ENCODE results near the gene ZNF175. TPM values are rescaled to one million over a fixed set of nuclear protein-coding genes. Genes with fewer than 3 reads are reported as not detected.

The ZNF175 gene
- total RNA-seq, 1 donor, result 7.6 TPM

- no peak overlapping the region for H3K27ac ChIP-seq (ENCODE audit: low read depth, low read length)
- no peaks in the 10 kb centered on the region for H3K79me2 ChIP-seq (ENCODE audit: insufficient read depth, low read length)
- no peaks in the 10 kb centered on the region for H3K9me3 ChIP-seq (ENCODE audit: low read depth, low read length)
- peaks cover 20% of the 10 kb centered on the region for H3K4me1 ChIP-seq (ENCODE audit: insufficient read depth, low read length)
- H3K36me3 ChIP-seq (ENCODE audit: insufficient read depth, low read length), result no peaks in the 10 kb centered on the region
- no peaks in the 10 kb centered on the region for H3K27me3 ChIP-seq (ENCODE audit: insufficient read depth, low read length)
- H3K4me2 ChIP-seq (ENCODE audit: insufficient read depth, low read length), result no peak overlapping the region
- no peak overlapping the region for H3K4me3 ChIP-seq (ENCODE audit: insufficient read depth, low read length)
- H4K20me1 ChIP-seq (ENCODE audit: insufficient read depth, low read length), result no peaks in the 10 kb centered on the region
- no peak for DNase-seq (ENCODE audit: insufficient read length, low spot score, missing footprints)
- H2AFZ ChIP-seq (ENCODE audit: low read length), result no peak overlapping the region
- TF ChIP-seq CTCF (IDR thresholded peaks at IDR 0.05; ENCODE audit: extremely low read depth, low read depth, low read length), result no peak
Measured at GRCh38 chr19:51550848-51551672, 20.0 kb upstream of the ZNF175 start.

DNA sequence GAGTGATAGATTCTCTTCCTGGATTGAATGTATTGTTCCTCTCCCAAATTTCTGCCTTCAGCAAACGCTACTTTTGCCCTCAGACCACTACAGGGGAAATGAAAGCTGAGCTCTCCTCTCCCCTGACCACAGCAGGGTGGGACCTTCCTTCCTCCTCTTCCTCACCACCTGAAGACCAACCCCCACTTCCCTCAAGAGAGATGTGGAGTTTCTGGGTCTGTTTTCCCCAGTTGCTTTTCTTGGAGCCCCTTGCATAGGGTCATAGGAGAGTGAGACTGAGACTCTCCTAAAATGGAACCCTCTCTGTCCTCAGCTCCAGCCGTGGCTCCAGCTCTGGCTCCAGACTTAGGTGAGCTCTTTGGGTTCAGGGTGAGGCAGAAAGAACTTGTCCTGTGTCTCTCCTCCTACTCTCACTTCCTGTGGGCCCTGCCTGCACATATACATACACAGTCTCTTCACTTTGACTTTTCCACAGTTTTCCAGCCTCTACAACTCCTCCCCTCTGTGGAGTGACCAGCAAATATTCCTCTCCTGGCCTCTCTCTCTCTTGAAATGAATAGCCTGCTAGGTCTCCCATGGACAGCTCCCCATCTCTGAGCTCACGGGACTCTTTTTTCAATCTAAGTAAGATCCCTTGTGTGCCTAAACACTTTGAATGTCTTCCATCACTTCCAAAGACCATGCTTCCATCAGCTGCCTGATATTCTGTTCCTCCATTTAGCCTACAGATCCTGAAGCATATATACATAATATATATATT, 19.2 kb upstream of the ZNF175 start:
- Histone ChIP-seq H3K4me3 (ENCODE audit: insufficient read depth, low read length) (no peak overlapping the region), H3K79me2 (ENCODE audit: insufficient read depth, low read length) (no peaks in the 10 kb centered on the region), H4K20me1 (ENCODE audit: insufficient read depth, low read length) (no peaks in the 10 kb centered on the region), H3K27ac (ENCODE audit: low read depth, low read length) (no peak overlapping the region), H3K36me3 (ENCODE audit: insufficient read depth, low read length) (no peaks in the 10 kb centered on the region), H2AFZ (ENCODE audit: low read length) (no peak overlapping the region), H3K4me1 (ENCODE audit: insufficient read depth, low read length) (peaks cover 12% of the 10 kb centered on the region), H3K4me2 (ENCODE audit: insufficient read depth, low read length) (no peak overlapping the region), H3K27me3 (ENCODE audit: insufficient read depth, low read length) (no peaks in the 10 kb centered on the region), H3K9me3 (ENCODE audit: low read depth, low read length) (no peaks in the 10 kb centered on the region)
- TF ChIP-seq CTCF (IDR thresholded peaks at IDR 0.05; ENCODE audit: extremely low read depth, low read depth, low read length), result no peak
- DNase-seq (ENCODE audit: insufficient read length, low spot score, missing footprints), result peak; percentile 9

- DNase-seq (ENCODE audit: insufficient read length, low spot score, missing footprints), result no peak
- H4K20me1 ChIP-seq (ENCODE audit: insufficient read depth, low read length), result no peaks in the 10 kb centered on the region
Measured at GRCh38 chr19:51552608-51552995, 18.5 kb upstream of the ZNF175 start.

More at GRCh38 chr19:51552608-51552995, 18.5 kb upstream of the ZNF175 start:
- Histone ChIP-seq H3K27ac (ENCODE audit: low read depth, low read length) (no peak overlapping the region), H3K36me3 (ENCODE audit: insufficient read depth, low read length) (no peaks in the 10 kb centered on the region), H3K4me1 (ENCODE audit: insufficient read depth, low read length) (peaks cover 5% of the 10 kb centered on the region), H3K4me2 (ENCODE audit: insufficient read depth, low read length) (no peak overlapping the region), H2AFZ (ENCODE audit: low read length) (no peak overlapping the region), H3K9me3 (ENCODE audit: low read depth, low read length) (no peaks in the 10 kb centered on the region), H3K79me2 (ENCODE audit: insufficient read depth, low read length) (no peaks in the 10 kb centered on the region), H3K27me3 (ENCODE audit: insufficient read depth, low read length) (no peaks in the 10 kb centered on the region), H3K4me3 (ENCODE audit: insufficient read depth, low read length) (no peak overlapping the region)
- TF ChIP-seq CTCF (IDR thresholded peaks at IDR 0.05; ENCODE audit: extremely low read depth, low read depth, low read length), result no peak

Data from osteoblast (primary cell).